Testis (tissue), 2 donors: ENCODE data around the gene ZSWIM6.

Source experiments
- CTCF ChIP-seq, 3 experiments: fragments of 450-650 bp in 2 of 3; fragments of 200-600 bp in 1 of 3; sonication (generic) in 1 of 3; IDR thresholded peaks; one replicate each; pipeline ENCODE4 v1.5.1; 2016 to 2019; ENCODE audit warnings: antibody characterized with exemption in 3 of 3, mild to moderate bottlenecking in 2 of 3, moderate library complexity in 1 of 3
- POLR2A ChIP-seq: fragments of 450-650 bp; IDR thresholded peaks from one replicate; pipeline ENCODE4 v1.6.1; 2017; ENCODE audit warnings: antibody characterized with exemption, mild to moderate bottlenecking, moderate library complexity

- TF ChIP-seq POLR2A = no peak
- TF ChIP-seq CTCF (IDR thresholded peaks at IDR 0.05) = no peak
Measured at GRCh38 chr5:61370506-61370905, 38.4 kb downstream of the ZSWIM6 start.
